Measurements from ENCODE around the gene SCUBE3. TPM values are rescaled to one million over a fixed set of nuclear protein-coding genes. Genes with fewer than 3 reads are reported as not detected.

Gene SCUBE3
- total and polyA plus RNA-seq, 2 experiments from 2014 or later = 0.39 to 1.1 TPM

- TF ChIP-seq, protein P1, sequence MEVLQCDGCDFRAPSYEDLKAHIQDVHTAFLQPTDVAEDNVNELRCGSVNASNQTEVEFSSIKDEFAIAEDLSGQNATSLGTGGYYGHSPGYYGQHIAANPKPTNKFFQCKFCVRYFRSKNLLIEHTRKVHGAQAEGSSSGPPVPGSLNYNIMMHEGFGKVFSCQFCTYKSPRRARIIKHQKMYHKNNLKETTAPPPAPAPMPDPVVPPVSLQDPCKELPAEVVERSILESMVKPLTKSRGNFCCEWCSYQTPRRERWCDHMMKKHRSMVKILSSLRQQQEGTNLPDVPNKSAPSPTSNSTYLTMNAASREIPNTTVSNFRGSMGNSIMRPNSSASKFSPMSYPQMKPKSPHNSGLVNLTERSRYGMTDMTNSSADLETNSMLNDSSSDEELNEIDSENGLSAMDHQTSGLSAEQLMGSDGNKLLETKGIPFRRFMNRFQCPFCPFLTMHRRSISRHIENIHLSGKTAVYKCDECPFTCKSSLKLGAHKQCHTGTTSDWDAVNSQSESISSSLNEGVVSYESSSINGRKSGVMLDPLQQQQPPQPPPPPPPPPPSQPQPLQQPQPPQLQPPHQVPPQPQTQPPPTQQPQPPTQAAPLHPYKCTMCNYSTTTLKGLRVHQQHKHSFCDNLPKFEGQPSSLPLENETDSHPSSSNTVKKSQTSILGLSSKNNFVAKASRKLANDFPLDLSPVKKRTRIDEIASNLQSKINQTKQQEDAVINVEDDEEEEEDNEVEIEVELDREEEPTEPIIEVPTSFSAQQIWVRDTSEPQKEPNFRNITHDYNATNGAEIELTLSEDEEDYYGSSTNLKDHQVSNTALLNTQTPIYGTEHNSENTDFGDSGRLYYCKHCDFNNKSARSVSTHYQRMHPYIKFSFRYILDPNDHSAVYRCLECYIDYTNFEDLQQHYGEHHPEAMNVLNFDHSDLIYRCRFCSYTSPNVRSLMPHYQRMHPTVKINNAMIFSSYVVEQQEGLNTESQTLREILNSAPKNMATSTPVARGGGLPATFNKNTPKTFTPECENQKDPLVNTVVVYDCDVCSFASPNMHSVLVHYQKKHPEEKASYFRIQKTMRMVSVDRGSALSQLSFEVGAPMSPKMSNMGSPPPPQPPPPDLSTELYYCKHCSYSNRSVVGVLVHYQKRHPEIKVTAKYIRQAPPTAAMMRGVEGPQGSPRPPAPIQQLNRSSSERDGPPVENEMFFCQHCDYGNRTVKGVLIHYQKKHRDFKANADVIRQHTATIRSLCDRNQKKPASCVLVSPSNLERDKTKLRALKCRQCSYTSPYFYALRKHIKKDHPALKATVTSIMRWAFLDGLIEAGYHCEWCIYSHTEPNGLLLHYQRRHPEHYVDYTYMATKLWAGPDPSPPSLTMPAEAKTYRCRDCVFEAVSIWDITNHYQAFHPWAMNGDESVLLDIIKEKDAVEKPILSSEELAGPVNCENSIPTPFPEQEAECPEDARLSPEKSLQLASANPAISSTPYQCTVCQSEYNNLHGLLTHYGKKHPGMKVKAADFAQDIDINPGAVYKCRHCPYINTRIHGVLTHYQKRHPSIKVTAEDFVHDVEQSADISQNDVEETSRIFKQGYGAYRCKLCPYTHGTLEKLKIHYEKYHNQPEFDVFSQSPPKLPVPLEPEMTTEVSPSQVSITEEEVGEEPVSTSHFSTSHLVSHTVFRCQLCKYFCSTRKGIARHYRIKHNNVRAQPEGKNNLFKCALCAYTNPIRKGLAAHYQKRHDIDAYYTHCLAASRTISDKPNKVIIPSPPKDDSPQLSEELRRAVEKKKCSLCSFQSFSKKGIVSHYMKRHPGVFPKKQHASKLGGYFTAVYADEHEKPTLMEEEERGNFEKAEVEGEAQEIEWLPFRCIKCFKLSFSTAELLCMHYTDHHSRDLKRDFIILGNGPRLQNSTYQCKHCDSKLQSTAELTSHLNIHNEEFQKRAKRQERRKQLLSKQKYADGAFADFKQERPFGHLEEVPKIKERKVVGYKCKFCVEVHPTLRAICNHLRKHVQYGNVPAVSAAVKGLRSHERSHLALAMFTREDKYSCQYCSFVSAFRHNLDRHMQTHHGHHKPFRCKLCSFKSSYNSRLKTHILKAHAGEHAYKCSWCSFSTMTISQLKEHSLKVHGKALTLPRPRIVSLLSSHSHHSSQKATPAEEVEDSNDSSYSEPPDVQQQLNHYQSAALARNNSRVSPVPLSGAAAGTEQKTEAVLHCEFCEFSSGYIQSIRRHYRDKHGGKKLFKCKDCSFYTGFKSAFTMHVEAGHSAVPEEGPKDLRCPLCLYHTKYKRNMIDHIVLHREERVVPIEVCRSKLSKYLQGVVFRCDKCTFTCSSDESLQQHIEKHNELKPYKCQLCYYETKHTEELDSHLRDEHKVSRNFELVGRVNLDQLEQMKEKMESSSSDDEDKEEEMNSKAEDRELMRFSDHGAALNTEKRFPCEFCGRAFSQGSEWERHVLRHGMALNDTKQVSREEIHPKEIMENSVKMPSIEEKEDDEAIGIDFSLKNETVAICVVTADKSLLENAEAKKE (CRISPR knock-in tag; IDR thresholded peaks at IDR 0.05) = no peak
- TF ChIP-seq, protein P2, sequence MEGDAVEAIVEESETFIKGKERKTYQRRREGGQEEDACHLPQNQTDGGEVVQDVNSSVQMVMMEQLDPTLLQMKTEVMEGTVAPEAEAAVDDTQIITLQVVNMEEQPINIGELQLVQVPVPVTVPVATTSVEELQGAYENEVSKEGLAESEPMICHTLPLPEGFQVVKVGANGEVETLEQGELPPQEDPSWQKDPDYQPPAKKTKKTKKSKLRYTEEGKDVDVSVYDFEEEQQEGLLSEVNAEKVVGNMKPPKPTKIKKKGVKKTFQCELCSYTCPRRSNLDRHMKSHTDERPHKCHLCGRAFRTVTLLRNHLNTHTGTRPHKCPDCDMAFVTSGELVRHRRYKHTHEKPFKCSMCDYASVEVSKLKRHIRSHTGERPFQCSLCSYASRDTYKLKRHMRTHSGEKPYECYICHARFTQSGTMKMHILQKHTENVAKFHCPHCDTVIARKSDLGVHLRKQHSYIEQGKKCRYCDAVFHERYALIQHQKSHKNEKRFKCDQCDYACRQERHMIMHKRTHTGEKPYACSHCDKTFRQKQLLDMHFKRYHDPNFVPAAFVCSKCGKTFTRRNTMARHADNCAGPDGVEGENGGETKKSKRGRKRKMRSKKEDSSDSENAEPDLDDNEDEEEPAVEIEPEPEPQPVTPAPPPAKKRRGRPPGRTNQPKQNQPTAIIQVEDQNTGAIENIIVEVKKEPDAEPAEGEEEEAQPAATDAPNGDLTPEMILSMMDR (conservative IDR thresholded peaks at IDR 0.05; ENCODE audit: low read depth in 2 of 2) = no peak
Observed at GRCh38 chr6:35166116-35166515, 47.6 kb upstream of the SCUBE3 start (continued).

DNA sequence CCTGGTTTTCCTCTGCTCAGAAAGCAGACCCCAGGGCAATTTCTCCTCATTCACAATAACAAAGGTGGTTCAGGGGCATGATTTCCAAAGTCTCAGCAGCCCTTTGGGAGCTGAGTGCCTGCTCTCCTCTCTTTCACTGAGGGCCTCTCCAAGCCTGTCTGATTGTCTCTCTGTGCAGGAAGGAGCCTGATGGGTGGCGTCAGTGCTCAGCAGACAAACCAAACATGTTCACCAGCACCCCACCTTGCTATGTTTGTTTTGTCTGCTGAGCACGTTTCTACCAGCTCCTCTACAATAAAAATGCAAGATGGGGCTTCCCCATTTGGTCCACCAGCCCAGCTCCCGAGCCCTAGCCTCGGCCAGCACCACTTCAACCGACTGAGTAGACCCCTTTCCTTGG lies 47.2 kb upstream of the SCUBE3 start:
- H3K27me3 ChIP-seq (ENCODE audit: insufficient read depth) = no peaks in the 10 kb centered on the region
- H3K4me1 ChIP-seq (ENCODE audit: insufficient read depth) = no peaks in the 10 kb centered on the region
- H2AFZ ChIP-seq = no peak overlapping the region; the same call in 1 of the 2 replicates
- Mint-ChIP-seq H3K27me3 (ENCODE audit: insufficient read depth, low read depth, poor library complexity) (peaks cover 10% of the 10 kb centered on the region), H3K27ac (no peak overlapping the region), H3K4me3 (no peak overlapping the region), H3K4me1 (peaks cover 6% of the 10 kb centered on the region), H3K9me3 (peaks cover 4% of the 10 kb centered on the region; the same call in 2 of the 3 replicates), H3K36me3 (ENCODE audit: low read depth) (peaks cover 2% of the 10 kb centered on the region; the same call in 2 of the 3 replicates)
- no peak overlapping the region for H3K4me3 ChIP-seq
- H3K27ac ChIP-seq (ENCODE audit: low read depth) = no peak overlapping the region
- 0 out of 2 replicates have a peak, but pooled peaks cover 2% of the 10 kb centered on the region for H3K9me2 ChIP-seq (ENCODE audit: insufficient read depth)
- no peak overlapping the region for H3K4me2 ChIP-seq
- H4K20me1 ChIP-seq (replicated peaks; ENCODE audit: insufficient read depth) = no peaks in the 10 kb centered on the region
- H3K79me2 ChIP-seq (replicated peaks; ENCODE audit: insufficient read depth) = no peaks in the 10 kb centered on the region
- DNase-seq (ENCODE audit: low spot score) = no peak
- H3K36me3 ChIP-seq (ENCODE audit: insufficient read depth) = no peaks in the 10 kb centered on the region
- no peak for ATAC-seq
- H3F3A ChIP-seq (replicated peaks; ENCODE audit: low read depth) = no peaks in the 10 kb centered on the region
- TF ChIP-seq EZH2 (IDR thresholded peaks at IDR 0.05; ENCODE audit: low read depth, unreplicated experiment) = no peak
- no peak for TF ChIP-seq ZNF331 (CRISPR knock-in tag; IDR thresholded peaks at IDR 0.05; ENCODE audit: low read depth)
- no peak for TF ChIP-seq ZNF114 (CRISPR knock-in tag; IDR thresholded peaks at IDR 0.05)
- TF ChIP-seq, protein P1 (CRISPR knock-in tag; IDR thresholded peaks at IDR 0.05) = no peak
- no peak for TF ChIP-seq STAT1 (IDR thresholded peaks at IDR 0.05; ENCODE audit: unreplicated experiment)
- TF ChIP-seq EZH2phosphoT487 (IDR thresholded peaks at IDR 0.05; ENCODE audit: unreplicated experiment) = no peak
- TF ChIP-seq NANOG (IDR thresholded peaks at IDR 0.05; ENCODE audit: borderline replicate concordance) = no peak

Data from GM23338 (cell line).